PC-9 (cell line): ENCODE data around the gene PMS2.
"Not testable (repeated sequence)": the region's sequence is repeated elsewhere in the genome, so short reads cannot be mapped to it uniquely, and the experiment has no call there.

Experiments
- EZH2 ChIP-seq: fragments of 200-600 bp; sonication (generic); IDR thresholded peaks from 2 replicates; pipeline ENCODE4 v1.8.0; 2017; ENCODE audit warnings: antibody characterized with exemption, low read depth
- TF ChIP-seq, protein P1 (sequence below): fragments of 200-600 bp; sonication (generic); conservative IDR thresholded peaks from 2 replicates; pipeline ENCODE4 v1.6.1; 2017; ENCODE audit warnings: mixed run types, antibody characterized with exemption, mild to moderate bottlenecking, moderate library complexity

DNA sequence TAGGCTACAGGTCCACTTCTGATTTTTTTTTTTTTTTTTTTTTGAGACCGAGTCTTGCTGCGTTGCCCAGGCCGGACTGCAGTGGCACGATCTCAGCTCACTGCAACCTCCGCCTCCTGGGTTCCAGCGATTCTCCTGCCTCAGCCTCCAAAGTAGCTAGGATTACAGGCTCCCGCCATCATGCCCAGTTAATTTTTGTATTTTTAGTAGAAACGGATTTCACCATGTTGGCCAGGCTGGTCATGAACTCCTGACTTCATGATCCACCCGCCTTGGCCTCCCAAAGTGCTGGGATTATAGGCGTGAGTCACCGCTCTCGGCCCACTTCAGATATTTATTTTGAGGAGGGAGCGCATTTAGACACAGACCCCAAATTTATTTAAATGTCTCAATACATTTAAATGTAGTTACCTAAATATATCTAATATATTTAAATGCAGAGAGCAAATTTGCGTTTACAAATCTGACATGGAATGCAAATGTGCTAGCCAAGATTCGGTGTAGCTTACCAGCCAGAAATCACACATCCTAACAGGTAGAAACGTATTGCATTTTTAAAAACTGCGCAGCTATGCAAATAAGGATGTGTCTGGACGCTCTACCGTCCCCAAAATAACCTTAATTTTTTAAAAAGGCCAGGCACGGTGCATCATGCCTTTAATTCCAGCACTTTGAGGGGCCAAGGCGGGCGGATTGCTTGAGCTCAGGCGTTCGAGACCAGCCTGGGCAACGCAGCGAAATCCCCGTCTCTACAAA, 836 bp downstream of the PMS2 start:
- TF ChIP-seq, protein P1, sequence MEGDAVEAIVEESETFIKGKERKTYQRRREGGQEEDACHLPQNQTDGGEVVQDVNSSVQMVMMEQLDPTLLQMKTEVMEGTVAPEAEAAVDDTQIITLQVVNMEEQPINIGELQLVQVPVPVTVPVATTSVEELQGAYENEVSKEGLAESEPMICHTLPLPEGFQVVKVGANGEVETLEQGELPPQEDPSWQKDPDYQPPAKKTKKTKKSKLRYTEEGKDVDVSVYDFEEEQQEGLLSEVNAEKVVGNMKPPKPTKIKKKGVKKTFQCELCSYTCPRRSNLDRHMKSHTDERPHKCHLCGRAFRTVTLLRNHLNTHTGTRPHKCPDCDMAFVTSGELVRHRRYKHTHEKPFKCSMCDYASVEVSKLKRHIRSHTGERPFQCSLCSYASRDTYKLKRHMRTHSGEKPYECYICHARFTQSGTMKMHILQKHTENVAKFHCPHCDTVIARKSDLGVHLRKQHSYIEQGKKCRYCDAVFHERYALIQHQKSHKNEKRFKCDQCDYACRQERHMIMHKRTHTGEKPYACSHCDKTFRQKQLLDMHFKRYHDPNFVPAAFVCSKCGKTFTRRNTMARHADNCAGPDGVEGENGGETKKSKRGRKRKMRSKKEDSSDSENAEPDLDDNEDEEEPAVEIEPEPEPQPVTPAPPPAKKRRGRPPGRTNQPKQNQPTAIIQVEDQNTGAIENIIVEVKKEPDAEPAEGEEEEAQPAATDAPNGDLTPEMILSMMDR, result not testable (repeated sequence)
- not testable (repeated sequence) for TF ChIP-seq EZH2
